HEK293 (cell line): ENCODE results near the gene UROD.

Source experiments
- CTCF ChIA-PET: fragments of 350-600 bp; formaldehyde crosslinking; extraction: SDS; loops from one replicate; lab custom pipeline; 2021; ENCODE audit warnings: antibody characterized with exemption; lab: Yijun Ruan, JAX
- POLR2A ChIA-PET: fragments of 300-600 bp; formaldehyde crosslinking; extraction: SDS; loops from one replicate; lab custom pipeline; 2020; ENCODE audit warnings: antibody characterized with exemption, inconsistent platforms; lab: Yijun Ruan, JAX
- H3K27ac ChIP-seq: fragments of 200-500 bp; sonication (Bioruptor generic); 2 replicates; pipeline ENCODE4 v1.5.1; 2014; ENCODE audit warnings: low read depth, low read length, control low read depth, inconsistent platforms; ENCODE audit errors: extremely low read depth
- H3K36me3 ChIP-seq, 2 experiments: fragments of 200-500 bp in 1 of 2; sonication (Bioruptor generic) in 1 of 2; 1 replicate in 1 of 2; 2 replicates in 1 of 2; pipeline ENCODE4 v1.5.1; 2014 to 2017; ENCODE audit warnings: inconsistent platforms in 2 of 2, low read length in 2 of 2; ENCODE audit not compliant: control insufficient read depth in 2 of 2, insufficient read depth in 1 of 2
- H3K4me1 ChIP-seq: fragments of 200-500 bp; sonication (Bioruptor generic); 2 replicates; pipeline ENCODE4 v1.5.1; 2014; ENCODE audit warnings: mild to moderate bottlenecking, low read length, inconsistent platforms; ENCODE audit not compliant: control insufficient read depth, insufficient read depth
- H3K4me3 ChIP-seq: 2 replicates; pipeline ENCODE4 v1.5.1; 2011; ENCODE audit warnings: low read depth, mild to moderate bottlenecking, control low read depth, low read length, moderate library complexity
- H3K9me3 ChIP-seq: fragments of 200-500 bp; sonication (Bioruptor generic); 2 replicates; pipeline ENCODE4 v1.5.1; 2014; ENCODE audit warnings: low read depth, low read length, inconsistent platforms; ENCODE audit not compliant: control insufficient read depth, insufficient read depth
- FEZF1 ChIP-seq: fragments of 450-650 bp; formaldehyde crosslinking; IDR thresholded peaks from 2 replicates; pipeline ENCODE4 v1.5.1; 2016; ENCODE audit warnings: missing biosample characterization, missing genetic modification characterization
- GLI4 ChIP-seq: fragments of 450-650 bp; formaldehyde crosslinking; IDR thresholded peaks from 2 replicates; pipeline ENCODE4 v1.5.1; 2016; ENCODE audit warnings: missing biosample characterization, missing genetic modification characterization
- KLF8 ChIP-seq: fragments of 450-650 bp; formaldehyde crosslinking; IDR thresholded peaks from 2 replicates; pipeline ENCODE4 v1.5.1; 2016; ENCODE audit warnings: missing biosample characterization, missing genetic modification characterization
- MZF1 ChIP-seq: fragments of 450-650 bp; formaldehyde crosslinking; IDR thresholded peaks from 2 replicates; pipeline ENCODE4 v1.5.1; 2017; ENCODE audit warnings: missing biosample characterization, missing genetic modification characterization, borderline replicate concordance
- PRDM1 ChIP-seq: fragments of 450-650 bp; formaldehyde crosslinking; IDR thresholded peaks from 2 replicates; pipeline ENCODE4; 2016; ENCODE audit warnings: missing biosample characterization, missing genetic modification characterization
- PRDM6 ChIP-seq: fragments of 450-650 bp; formaldehyde crosslinking; IDR thresholded peaks from 2 replicates; pipeline ENCODE4 v1.5.1; 2017; ENCODE audit warnings: missing biosample characterization, missing genetic modification characterization
- SCRT2 ChIP-seq: fragments of 450-650 bp; formaldehyde crosslinking; IDR thresholded peaks from 2 replicates; pipeline ENCODE4 v1.5.1; 2016; ENCODE audit warnings: missing biosample characterization, missing genetic modification characterization
- SETDB1 ChIP-seq: IDR thresholded peaks from one replicate; pipeline ENCODE4 v1.6.1; 2017; ENCODE audit warnings: mild to moderate bottlenecking, low read length, moderate library complexity, mixed read lengths; ENCODE audit not compliant: insufficient read length
- ZBTB44 ChIP-seq: fragments of 450-650 bp; IDR thresholded peaks from 2 replicates; pipeline ENCODE4 v1.5.1; 2018; ENCODE audit warnings: missing biosample characterization, mild to moderate bottlenecking, missing genetic modification characterization
- ZBTB8A ChIP-seq: fragments of 450-650 bp; formaldehyde crosslinking; IDR thresholded peaks from 2 replicates; pipeline ENCODE4 v1.5.1; 2016; ENCODE audit warnings: missing biosample characterization, missing genetic modification characterization
- ZNF121 ChIP-seq: fragments of 450-650 bp; formaldehyde crosslinking; IDR thresholded peaks from 2 replicates; pipeline ENCODE4 v1.5.1; 2016; ENCODE audit warnings: missing biosample characterization, missing genetic modification characterization
- ZNF23 ChIP-seq: fragments of 450-650 bp; formaldehyde crosslinking; IDR thresholded peaks from 2 replicates; pipeline ENCODE4 v1.5.1; 2016; ENCODE audit warnings: missing biosample characterization, missing genetic modification characterization, borderline replicate concordance
- ZNF266 ChIP-seq: fragments of 450-650 bp; formaldehyde crosslinking; IDR thresholded peaks from 2 replicates; pipeline ENCODE4 v1.5.1; 2016; ENCODE audit warnings: missing biosample characterization, missing genetic modification characterization, low read depth
- ZNF394 ChIP-seq: fragments of 450-650 bp; formaldehyde crosslinking; IDR thresholded peaks from 2 replicates; pipeline ENCODE4 v1.5.1; 2016; ENCODE audit warnings: missing biosample characterization, missing genetic modification characterization, mild to moderate bottlenecking, moderate library complexity, borderline replicate concordance
- ZNF398 ChIP-seq: fragments of 450-650 bp; formaldehyde crosslinking; IDR thresholded peaks from 2 replicates; pipeline ENCODE4 v1.5.1; 2017; ENCODE audit warnings: missing biosample characterization, missing genetic modification characterization
- ZNF433 ChIP-seq: fragments of 450-650 bp; formaldehyde crosslinking; IDR thresholded peaks from 2 replicates; pipeline ENCODE4 v1.5.1; 2016; ENCODE audit warnings: missing biosample characterization, missing genetic modification characterization, low read depth
- ZNF513 ChIP-seq: fragments of 450-650 bp; IDR thresholded peaks from 2 replicates; pipeline ENCODE4 v1.5.1; 2018; ENCODE audit warnings: missing biosample characterization, missing genetic modification characterization
- ZNF548 ChIP-seq: fragments of 450-650 bp; formaldehyde crosslinking; IDR thresholded peaks from 2 replicates; pipeline ENCODE4 v1.5.1; 2016; ENCODE audit warnings: missing biosample characterization, missing genetic modification characterization
- ZNF558 ChIP-seq: fragments of 450-650 bp; formaldehyde crosslinking; IDR thresholded peaks from 2 replicates; pipeline ENCODE4 v1.5.1; 2016; ENCODE audit warnings: missing biosample characterization, missing genetic modification characterization
- ZNF639 ChIP-seq: fragments of 450-650 bp; formaldehyde crosslinking; IDR thresholded peaks from 2 replicates; pipeline ENCODE4 v1.5.1; 2016; ENCODE audit warnings: missing biosample characterization, missing genetic modification characterization
- ZNF692 ChIP-seq: fragments of 450-650 bp; formaldehyde crosslinking; IDR thresholded peaks from 2 replicates; pipeline ENCODE4 v1.5.1; 2016; ENCODE audit warnings: missing biosample characterization, missing genetic modification characterization
- ZNF747 ChIP-seq: fragments of 450-650 bp; formaldehyde crosslinking; IDR thresholded peaks from 2 replicates; pipeline ENCODE4 v1.5.1; 2016; ENCODE audit warnings: missing biosample characterization, missing genetic modification characterization
- ZNF777 ChIP-seq: fragments of 450-650 bp; formaldehyde crosslinking; IDR thresholded peaks from 2 replicates; pipeline ENCODE4 v1.5.1; 2017; ENCODE audit warnings: missing biosample characterization, missing genetic modification characterization, borderline replicate concordance
- ZNF830 ChIP-seq: fragments of 450-650 bp; IDR thresholded peaks from 2 replicates; pipeline ENCODE4 v1.5.0; 2018; ENCODE audit warnings: missing biosample characterization, missing genetic modification characterization, low read depth, mild to moderate bottlenecking, moderate library complexity
- ZNF843 ChIP-seq: fragments of 450-650 bp; formaldehyde crosslinking; IDR thresholded peaks from 2 replicates; pipeline ENCODE4 v1.5.1; 2016; ENCODE audit warnings: missing biosample characterization, missing genetic modification characterization
- ZXDB ChIP-seq: fragments of 450-650 bp; formaldehyde crosslinking; IDR thresholded peaks from 2 replicates; pipeline ENCODE4 v1.5.1; 2016; ENCODE audit warnings: missing biosample characterization, missing genetic modification characterization

The UROD gene

GRCh38 chr1:44970317-44970716, 41.7 kb upstream of the UROD start:
- Histone ChIP-seq H3K36me3 (peaks cover 8 to 23% of the 10 kb centered on the region in 2 experiments; a peak in 2 of 3 replicates), H3K4me3 (no peak overlapping the region), H3K4me1 (peaks cover 18% of the 10 kb centered on the region), H3K27ac (peak overlapping the region; percentile 48), H3K9me3 (no peaks in the 10 kb centered on the region)
- TF ChIP-seq GLI4 (tag by site-specific recombination) (no peak), ZNF394 (tag by site-specific recombination) (no peak), ZBTB8A (tag by site-specific recombination) (peak; percentile 75), ZNF121 (tag by site-specific recombination) (no peak), ZNF692 (tag by site-specific recombination) (0 out of 2 replicates have a peak, but pooled peaks have one; percentile 30), ZNF830 (tag by site-specific recombination) (no peak), ZNF843 (0 out of 2 replicates have a peak, but pooled peaks have one; percentile 38), ZNF433 (no peak), ZNF23 (no peak), FEZF1 (tag by site-specific recombination) (peak; percentile 73), ZNF639 (no peak), SETDB1 (no peak), ZNF777 (tag by site-specific recombination) (no peak), SCRT2 (tag by site-specific recombination) (no peak), ZNF548 (tag by site-specific recombination) (no peak), MZF1 (no peak), ZNF266 (no peak), ZXDB (peak; percentile 82), ZBTB44 (tag by site-specific recombination) (peak; percentile 49; the same call in 1 of the 2 replicates), ZNF398 (no peak), ZNF747 (tag by site-specific recombination) (no peak), PRDM1 (tag by site-specific recombination) (peak; percentile 84), ZNF513 (no peak), KLF8 (tag by site-specific recombination) (no peak), PRDM6 (tag by site-specific recombination) (peak; percentile 82), ZNF558 (tag by site-specific recombination) (no peak)
- POLR2A ChIA-PET = interaction anchor here (1.5 kb wide), 1 partner anchor 127 kb away, joined by 6 read pairs; the partner anchor contains the start of gene PTCH2
- CTCF ChIA-PET = interaction anchor here (0.6 to 1.4 kb wide), 4 partner anchors 15 to 359 kb away, joined by 3 to 8 read pairs (median 4); partner anchors contain the start of gene EIF2B3
